GM20431 (cell line): ENCODE measurements around the gene LYPD6B.

Source experiments
- in situ Hi-C: fragments of 300-500 bp; cut with MseI, MboI; formaldehyde crosslinking; loops from one replicate; pipeline ENCODE4 v1.15.0; 2020; ENCODE audit warnings: low sequenced_read_pairs; ENCODE audit not compliant: unreplicated experiment

The LYPD6B gene

DNA sequence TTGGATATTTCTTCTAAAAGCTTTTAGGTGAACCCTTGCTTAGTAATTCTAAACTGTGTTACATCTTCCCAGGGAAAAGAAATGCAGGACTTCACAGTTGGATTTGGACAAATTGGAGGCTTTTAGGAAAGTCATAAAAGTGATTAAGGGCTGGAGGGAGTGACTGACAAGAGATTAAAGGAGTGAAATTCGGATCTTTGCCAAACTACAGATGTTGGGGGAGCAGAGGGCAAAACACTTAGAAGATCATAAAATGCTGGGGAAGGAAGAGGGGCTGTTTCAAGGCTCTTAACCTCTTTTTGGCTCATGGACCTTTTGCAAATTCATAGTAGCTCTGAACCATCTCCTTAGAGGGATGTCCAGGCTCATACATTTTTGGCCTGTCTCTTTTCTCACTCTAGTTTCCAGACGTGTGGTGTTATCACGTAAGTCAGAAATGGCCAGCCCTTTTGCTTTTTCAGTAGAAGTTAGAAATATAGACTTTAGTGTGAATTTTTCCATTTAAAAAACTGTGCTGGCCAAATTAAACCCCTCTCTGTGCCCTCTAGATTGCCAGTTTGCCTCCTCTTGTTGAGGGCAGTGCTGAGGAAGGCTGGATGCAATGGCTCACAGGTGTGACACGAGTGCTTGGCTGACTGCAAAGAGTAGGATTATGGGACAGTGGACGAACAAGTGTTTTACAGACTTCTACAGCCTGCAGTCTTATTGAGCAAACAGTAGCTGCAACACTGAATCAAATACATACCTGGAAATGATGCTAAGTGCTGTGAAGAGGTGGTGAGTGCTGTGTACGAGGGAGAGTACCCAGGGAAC is 109.9 kb downstream of the LYPD6B start:
- in situ Hi-C loops = no loop called here

DNA sequence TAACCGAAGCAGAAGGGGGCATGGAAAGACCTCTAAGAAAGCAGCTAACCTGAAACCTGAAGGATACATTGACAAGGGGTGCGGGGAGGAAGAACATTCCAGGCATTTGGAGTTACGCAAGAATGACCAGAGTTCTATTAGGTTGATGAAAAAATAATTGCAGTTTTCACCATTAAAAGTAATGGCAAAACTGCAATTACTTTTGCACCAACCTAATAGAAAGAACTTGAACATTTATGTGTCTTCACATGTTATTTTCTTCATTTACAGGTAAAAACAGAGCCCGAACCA is 110.5 kb downstream of the LYPD6B start:
- in situ Hi-C loops = no loop called here

DNA sequence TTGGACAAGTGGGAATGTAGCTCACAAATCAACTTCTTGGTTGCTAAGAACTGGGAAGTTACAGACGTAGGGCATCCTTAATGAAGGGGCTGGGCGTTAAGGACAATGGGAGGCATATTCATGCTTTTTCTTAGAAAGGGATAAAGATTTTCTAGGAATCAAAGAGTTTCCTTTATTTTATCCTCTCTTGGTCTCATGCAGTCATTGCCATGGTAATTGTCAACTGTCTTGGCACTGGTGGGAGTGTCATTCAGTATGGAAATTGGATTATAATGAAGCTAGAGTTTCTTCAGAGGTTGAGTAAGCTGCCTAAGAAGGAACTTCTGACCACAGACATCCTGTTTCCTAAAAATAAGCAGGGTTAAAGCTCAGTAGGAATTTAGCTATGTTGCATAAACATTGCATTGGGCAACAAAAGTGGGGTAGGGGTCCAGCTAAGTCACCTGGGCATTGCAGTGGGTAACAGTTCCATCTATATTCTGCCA is 114.0 kb downstream of the LYPD6B start:
- in situ Hi-C loops = no loop called here

DNA sequence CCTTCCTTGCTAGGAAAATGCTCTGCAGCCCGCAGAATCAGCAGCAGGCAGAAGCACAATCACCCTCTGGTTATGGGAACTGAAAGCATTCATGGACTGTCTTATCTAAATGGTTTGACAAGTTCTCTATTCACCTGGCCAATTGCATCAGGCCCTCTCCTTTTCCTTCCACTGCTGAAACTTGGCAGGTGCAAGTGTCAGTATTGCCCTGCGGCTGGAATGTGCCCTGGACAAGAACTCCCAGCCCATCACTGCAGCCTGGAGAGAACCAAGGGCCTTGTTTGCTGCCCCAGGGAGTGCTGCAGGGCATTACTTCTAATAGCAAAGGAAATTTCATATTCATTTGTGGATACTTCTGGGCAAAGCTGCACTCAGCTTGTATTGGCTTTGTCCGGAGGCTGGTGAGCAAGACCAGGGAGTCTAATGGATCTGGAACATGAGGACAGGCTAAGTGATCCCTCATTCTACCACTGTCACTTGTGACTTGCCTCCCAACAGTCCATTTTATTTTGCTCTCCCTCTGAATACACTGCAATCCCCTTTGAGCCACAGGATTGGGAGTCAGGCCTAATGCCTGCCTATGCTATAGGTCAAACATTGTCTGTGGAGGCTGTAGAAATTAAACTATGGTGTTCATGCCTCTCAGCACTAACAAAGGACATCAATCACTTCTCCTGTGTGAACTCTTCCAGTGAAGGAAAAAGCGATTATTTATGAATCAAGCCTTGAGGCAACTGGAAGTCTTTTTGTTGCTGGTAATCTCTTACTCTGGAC is 116.9 kb downstream of the LYPD6B start:
- in situ Hi-C loops = no loop called here

DNA sequence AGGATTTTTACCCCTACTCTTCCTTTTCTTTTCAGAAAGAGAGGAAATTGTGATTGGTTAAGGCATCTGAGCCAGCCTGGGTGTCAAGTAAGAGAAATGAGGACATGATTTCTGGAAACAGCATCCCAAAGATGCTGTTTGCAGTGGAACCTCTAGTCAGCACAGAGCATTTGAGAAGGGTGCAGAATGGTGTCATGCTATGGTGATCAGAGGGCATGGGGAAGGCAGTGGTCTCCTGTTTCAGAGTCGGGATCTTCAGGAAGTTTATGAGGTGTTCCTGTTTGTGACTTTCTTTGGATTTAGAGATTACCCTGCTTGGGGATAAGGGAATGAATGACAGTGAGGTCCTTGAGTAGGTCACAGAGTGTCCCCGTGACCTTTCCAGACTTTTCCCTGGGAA is 117.5 kb downstream of the LYPD6B start:
- in situ Hi-C loops = no loop called here

DNA sequence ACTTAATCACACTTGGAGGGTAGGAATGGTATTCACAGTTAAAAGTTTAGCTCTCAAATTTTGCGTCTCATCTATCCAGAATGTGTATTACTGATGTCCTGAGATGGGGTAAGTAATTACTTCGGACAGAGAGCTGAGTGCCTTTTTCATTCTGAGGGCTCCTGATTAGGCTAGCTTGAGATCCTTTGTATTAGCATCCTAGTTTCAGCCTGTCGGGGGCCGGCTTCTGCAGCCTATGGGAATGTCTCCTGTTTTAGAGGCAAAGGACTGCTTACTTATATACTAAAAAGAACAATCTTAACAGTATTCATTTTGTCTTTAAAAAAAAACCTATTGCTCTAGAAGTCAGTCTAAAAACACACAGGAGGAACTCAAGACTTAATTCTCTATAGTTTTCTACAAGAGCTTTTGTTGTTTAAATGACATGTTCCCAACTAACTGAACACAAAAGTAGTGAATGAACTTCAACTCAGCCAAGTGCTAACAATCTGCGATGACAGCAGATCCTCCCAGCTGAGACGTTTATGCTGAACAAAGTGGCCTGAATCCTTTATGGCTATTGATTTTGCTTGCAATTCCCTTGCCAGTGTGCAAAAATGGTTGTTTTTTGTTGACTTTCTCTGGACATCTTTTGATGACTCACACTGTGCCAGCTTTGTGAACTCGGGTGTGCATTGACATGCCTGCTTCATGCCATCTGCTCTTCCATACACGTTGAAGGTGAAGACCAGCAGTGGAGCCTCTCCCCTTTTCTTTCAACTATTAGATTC is 118.7 kb downstream of the LYPD6B start:
- in situ Hi-C loops = no loop called here

DNA sequence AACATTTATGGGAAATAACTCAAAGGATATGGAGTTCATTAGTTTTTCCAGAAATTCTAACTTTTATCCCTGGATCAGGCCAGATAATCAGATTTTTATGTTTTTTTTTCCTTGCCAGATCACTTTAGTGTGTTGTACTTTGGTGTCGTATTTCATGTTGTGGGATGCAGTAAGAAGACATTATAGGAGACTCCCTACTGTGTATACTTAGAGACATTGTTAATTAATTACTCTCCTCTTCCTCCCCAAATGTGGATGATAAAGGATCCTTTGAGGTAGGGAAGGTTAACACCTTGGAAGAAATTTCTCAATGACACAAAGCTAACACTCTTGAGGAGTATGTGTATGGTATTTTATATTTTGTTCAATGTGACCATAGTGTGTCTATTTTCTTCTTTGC is 120.5 kb downstream of the LYPD6B start:
- in situ Hi-C loops = no loop called here

DNA sequence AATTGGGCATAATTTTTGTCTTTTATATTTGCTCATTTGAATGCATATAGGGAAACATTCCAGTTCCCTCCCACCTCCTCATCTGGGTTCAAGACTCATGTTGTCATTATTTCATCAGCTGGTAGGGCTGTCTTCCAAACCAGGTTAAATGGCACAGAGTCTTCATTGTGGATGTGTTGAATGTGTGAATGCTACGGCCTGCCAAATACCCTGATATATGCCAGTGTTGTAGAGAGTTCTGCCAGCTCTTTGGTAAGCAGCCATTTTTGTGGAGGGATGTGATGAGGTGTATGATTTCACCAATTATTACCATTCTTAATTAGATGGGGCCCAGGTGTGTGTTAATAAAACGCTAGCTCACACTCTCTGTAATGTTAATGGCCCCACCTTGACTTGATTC is 121.7 kb downstream of the LYPD6B start:
- in situ Hi-C loops = no loop called here

DNA sequence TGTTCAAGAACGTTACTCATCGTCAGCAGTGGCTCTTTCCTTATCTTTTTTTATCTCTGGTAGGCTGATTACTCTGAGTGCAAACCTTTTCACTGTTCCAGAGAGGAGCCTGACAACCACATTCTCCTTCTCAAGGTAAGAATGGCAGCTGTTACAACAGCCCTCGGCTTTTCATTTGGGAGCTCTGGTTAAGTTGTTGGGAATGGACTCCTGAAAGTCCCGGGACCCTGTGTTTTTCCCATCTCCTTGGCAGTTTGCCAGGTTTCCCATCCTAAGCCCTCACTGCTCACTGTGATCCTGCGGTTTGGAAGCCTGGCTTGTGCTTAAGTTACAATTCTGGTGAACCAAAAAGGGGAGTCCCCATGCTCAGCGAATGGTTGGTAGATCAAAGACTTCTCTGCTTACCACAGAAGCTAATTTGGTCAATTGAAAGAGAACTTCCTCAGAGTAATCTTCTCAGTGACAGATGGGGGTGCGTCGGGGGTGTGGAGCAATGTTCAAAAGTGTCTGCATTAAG is 122.3 kb downstream of the LYPD6B start:
- in situ Hi-C loops = no loop called here

DNA sequence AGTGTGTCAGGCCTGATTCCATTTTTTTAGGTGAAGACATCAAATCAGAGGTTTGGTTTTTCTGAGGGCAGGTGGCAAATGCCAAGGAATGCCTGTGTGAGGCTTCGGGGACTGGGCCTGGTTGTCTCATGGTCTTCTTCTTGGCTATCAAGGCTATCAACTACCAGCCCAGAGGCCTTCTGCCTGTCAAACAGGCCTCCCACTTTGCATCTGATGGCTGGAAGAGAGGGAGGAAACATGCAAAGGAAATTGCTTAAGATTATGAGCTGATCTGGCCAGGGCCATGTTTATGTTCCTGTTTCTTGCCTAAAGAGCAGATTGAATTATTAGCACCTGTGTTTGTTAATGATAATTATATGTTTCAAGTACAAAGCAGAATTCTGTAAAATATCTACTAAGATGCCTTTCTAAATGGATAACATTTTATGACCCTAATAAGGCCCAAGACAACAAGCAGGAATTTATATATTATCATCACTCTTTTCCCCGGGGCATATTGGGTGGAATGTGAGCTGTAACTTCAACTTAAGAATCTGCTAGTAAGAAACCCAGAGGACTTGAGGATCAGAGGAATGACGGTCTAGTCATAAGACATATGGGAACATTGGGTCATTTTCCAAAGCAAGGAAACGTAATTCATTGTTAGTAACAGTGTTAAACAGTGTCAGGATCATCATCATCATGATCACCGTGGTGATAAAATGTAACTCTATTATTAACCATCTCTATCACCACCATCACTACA is 123.2 kb downstream of the LYPD6B start:
- in situ Hi-C loops = no loop called here

DNA sequence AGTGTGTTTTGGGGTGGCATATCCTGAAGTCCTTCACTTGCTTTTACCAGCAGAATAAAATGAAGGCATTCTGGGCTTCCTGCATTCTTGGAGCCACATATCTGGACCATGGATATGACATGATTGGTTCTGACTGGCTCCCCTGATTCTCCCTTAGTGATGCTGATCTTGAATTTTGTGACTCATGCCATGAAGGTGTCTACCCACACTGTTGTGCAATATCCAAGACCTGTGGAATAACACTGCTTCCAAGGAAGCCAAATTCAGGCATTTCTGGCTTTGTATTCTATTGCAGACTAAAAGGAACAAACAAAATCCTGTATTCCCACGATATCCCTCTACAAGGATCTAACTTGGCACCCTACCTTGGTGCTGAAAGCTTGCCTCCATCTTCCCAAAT is 125.8 kb downstream of the LYPD6B start:
- in situ Hi-C loops = no loop called here

DNA sequence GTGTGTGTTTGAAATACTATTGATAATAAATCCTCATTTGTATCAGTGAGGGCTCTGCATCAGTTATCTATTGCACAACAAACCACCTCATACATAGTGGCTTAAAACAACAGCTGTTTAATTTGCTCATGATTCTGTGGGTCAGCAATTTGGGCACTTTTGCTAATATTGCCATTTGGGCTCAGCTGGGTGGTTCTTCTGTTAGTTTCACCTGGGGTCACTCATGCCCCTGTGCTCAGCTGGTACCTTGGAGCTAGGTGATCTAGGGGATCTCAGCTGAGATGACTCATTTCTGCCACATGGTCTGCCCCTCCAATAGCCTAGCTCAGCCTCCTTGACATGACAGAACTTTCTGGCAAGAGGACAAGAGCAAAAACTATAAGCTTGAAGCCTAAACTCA is 126.3 kb downstream of the LYPD6B start:
- in situ Hi-C loops = no loop called here

DNA sequence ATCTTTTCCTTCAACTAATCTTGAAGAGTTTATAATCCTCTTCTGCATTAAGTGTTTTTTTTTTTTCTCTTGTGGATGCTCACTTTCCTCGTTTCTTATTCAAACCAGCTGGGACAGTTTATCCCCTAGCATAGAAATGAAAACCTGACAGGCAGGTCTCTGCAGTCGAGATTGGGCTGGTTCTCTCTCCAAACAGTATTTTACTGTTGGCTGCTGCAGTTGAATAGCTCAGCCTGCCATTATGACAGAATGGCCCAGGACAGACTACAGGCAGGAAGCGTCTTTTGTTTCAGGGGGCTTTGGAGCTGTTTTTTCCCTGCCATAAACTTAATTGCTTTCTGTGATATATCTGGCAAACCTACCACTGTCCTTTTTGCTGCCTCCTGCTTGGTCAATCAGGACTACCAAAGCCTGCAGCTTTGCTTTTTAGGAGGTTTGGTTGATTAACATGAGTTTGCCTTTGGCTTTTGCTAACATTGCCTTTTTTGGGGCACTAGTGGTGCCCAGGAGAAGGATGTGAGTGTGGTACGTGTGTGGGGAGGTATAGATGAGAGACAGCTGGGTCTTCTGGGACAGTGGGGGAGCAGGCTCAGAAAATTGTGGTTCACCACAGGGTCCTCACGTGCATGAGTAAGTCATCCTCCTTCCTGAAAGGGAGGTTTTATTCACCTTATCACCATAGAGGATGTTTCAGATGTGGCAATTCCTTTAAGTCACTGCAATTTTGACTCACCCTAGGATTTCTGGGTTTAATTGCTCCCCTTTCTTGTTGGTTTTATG is 128.7 kb downstream of the LYPD6B start:
- in situ Hi-C loops = no loop called here

DNA sequence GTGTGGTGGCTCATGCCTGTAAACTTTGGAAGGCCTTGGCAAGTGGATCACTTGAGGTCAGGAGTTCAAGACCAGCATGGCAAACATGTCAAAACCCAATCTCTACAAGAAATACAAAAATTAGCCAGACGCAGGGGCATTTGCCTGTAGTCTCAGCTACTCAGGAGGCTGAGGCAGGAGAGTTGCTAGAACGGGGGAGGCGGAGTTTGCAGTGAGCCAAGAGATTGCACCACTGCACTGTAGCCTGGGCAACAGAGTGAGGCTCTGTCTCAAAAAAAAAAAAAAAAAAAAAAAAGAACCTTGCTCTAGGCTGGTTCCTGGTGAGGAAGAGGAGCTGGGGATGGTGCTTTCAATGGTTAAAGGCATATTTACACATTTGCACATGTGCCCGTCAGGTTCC is 129.4 kb downstream of the LYPD6B start:
- in situ Hi-C loops = no loop called here

DNA sequence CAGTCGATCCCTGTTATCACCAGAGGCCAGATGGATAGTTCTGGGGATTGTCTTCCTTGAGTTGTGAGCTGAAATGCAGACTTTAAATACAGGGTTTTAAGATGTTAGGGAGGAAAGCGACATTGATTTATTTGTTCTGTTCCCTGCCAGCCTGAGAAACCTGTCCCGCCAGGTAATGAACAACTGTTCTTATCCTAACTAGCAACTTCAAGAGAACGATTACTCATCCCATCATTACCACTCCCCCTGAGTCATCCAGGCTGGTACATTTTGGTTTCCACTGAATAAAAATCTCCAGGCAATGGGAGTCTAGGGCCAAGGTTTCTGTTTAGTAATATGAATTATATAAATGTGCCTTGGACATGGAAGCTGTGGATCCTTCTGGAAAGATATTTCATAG is 131.2 kb downstream of the LYPD6B start:
- in situ Hi-C loops = no loop called here

DNA sequence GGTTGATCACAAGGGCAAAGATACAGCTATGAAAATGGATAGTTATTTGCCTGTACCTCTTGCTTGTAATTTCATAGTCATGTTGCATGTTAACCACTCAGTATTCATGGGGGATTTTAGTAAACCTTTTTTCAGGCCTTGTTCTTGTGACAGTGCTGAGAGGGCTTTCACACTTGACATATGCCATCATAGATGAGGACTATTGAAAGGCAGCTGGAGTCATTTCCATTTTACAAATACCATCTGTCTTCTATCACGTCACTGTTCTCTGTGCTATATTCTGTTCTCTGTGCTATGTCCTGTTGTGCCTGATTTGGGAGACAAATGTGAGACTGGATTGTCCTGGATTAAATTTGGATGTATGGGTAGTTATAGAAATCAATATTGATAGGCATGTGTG is 131.7 kb downstream of the LYPD6B start:
- in situ Hi-C loops = no loop called here

DNA sequence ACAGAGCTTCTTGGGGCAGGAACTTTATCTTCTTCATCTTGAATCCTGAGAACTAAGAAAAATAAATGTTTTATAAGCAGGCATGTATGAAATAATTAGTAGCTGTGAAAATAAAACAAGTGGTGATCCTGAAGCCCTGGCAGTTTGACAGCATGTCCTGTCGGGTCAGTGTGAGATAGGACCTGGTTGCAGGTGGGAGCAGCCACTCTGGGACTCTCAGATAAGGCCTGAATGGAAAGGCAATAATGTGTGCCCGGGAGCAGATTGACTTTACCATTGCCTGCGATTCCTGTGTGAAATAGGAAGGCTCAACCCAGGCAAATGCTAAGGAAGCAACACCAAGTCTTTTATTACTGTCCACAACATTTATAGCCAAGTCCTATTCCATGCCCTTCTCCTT is 132.4 kb downstream of the LYPD6B start:
- in situ Hi-C loops = no loop called here

DNA sequence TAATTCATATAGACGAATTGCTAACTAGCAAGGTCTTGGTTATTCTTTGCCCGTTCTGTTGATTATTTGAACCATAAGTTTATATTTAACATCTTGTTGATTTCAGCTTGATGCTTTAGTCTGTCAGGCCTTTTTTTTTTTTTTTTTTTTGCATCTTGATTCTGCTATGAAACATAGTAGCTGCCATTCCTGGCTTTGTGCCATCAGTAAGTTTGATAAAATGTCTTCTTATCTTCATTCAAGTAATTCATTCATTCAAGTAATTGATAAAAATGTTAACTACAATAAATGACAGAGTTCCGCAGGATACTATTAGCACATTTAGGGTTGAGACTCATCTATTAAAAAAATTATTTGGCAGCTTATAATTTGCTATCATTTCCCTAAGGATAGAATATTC is 134.7 kb downstream of the LYPD6B start:
- in situ Hi-C loops = no loop called here

DNA sequence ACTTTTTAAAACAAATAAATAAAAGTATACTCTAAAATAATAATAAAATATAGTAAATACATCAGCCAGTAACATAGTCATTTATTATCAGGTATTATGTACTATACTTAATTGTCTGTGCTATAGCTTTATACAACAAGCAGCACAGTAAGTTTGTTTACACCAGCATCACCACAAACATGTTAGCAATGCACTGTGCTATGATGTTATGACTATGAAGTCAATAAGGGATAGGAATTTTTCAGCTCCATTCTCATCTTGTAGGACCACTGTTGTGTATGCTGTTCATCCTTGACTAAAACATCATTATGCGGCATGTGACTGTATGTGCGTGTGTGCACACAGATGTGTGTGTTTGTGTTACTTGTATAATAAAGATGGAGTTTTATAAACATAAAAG is 137.5 kb downstream of the LYPD6B start:
- in situ Hi-C loops = no loop called here
